Liver (tissue), 3 donors: ENCODE measurements around the gene IL1RL1.

Experiments
- CTCF ChIP-seq: fragments of 150-350 bp; IDR thresholded peaks from 2 replicates; pipeline ENCODE4 v1.5.1; 2017; ENCODE audit warnings: improper control_type of control experiment, low read depth, low read length; ENCODE audit not compliant: missing input control
- EGR1 ChIP-seq, 2 donors: IDR thresholded peaks; 2 replicates each; pipeline ENCODE4 v1.6.1; 2016 to 2018; ENCODE audit warnings: antibody characterized with exemption in 2 of 2, low read depth in 2 of 2
- FOXA1 ChIP-seq: IDR thresholded peaks from 2 replicates; pipeline ENCODE4 v1.6.1; 2016; ENCODE audit warnings: antibody characterized with exemption
- GABPA ChIP-seq, 2 donors: IDR thresholded peaks in 1 of 2; conservative IDR thresholded peaks in 1 of 2; 2 replicates each; pipeline ENCODE4 v1.6.1; 2016; ENCODE audit warnings: antibody characterized with exemption in 2 of 2, mild to moderate bottlenecking in 1 of 2, moderate library complexity in 1 of 2
- REST ChIP-seq: IDR thresholded peaks from 2 replicates; pipeline ENCODE4 v1.6.1; 2016; ENCODE audit warnings: antibody characterized with exemption, mild to moderate bottlenecking
- RXRA ChIP-seq, 2 donors: IDR thresholded peaks; 2 replicates each; pipeline ENCODE4 v1.6.1; 2017 to 2018; ENCODE audit warnings: antibody characterized with exemption in 2 of 2, mild to moderate bottlenecking in 1 of 2
- SP1 ChIP-seq: IDR thresholded peaks from 2 replicates; pipeline ENCODE4 v1.6.1; 2018; ENCODE audit warnings: antibody characterized with exemption, mild to moderate bottlenecking
- TAF1 ChIP-seq: conservative IDR thresholded peaks from 2 replicates; pipeline ENCODE4 v1.6.1; 2016; ENCODE audit warnings: antibody characterized with exemption, mild to moderate bottlenecking
- YY1 ChIP-seq: IDR thresholded peaks from 2 replicates; pipeline ENCODE4 v1.6.1; 2016; ENCODE audit warnings: antibody characterized with exemption, mild to moderate bottlenecking
- TF ChIP-seq, protein P1 (sequence below): IDR thresholded peaks from 2 replicates; pipeline ENCODE4 v1.6.1; 2016; ENCODE audit warnings: antibody characterized with exemption
- TF ChIP-seq, protein P2 (sequence below): IDR thresholded peaks from 2 replicates; pipeline ENCODE4 v1.6.1; 2016; ENCODE audit warnings: antibody characterized with exemption
- donor health status: healthy.
- donor health status: healthy.

DNA sequence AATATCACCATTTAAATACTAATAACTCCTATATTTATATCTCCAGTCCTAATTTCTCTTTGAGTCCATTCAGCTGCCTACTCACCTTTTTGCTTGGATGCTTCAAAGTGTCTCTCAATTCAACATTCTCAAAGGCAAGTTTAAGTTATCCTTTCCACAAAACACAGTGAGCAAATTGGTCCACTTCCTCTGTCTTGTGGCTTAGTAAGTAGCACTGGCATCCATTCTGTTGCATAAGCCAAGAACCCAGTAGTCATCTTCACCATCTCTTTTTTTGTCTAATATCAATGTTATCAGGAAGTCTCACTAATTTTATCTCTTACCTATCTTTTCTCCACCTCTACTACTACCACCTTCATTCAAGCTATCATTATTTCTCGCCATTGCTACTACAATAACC is 27.4 kb upstream of the IL1RL1 start:
- TF ChIP-seq RXRA (IDR thresholded peaks at IDR 0.05) (no peak), CTCF (no peak), REST (no peak), FOXA1 (no peak), EGR1 (IDR thresholded peaks at IDR 0.05; ENCODE audit: low read depth in 2 of 2) (no peak), SP1 (no peak), TAF1 (no peak), GABPA (IDR thresholded peaks at IDR 0.05 in 1 of 2, conservative IDR thresholded peaks at IDR 0.05 in 1 of 2) (no peak), YY1 (no peak)
- TF ChIP-seq, protein P1, sequence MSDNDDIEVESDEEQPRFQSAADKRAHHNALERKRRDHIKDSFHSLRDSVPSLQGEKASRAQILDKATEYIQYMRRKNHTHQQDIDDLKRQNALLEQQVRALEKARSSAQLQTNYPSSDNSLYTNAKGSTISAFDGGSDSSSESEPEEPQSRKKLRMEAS: no peak
- TF ChIP-seq, protein P2, sequence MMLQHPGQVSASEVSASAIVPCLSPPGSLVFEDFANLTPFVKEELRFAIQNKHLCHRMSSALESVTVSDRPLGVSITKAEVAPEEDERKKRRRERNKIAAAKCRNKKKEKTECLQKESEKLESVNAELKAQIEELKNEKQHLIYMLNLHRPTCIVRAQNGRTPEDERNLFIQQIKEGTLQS: no peak
